Skeletal muscle tissue (tissue), 1 donor: ENCODE measurements around the gene REXO2. TPM values are rescaled to one million over a fixed set of nuclear protein-coding genes. Genes with fewer than 3 reads are reported as not detected.

Experiments
- total RNA-seq: library from RNA; depleted of rRNA; stranded (reverse); fragments of >200 nt; gene quantifications from one replicate; pipeline ENCODE4 v1.2.3, GENCODE V29; 2014

Gene REXO2
- total RNA-seq, 1 donor from 2014 or later: 42.8 TPM

Other genes with a start within 250 kb of the REXO2 start
- gene NNMT, start 143.1 kb upstream of the REXO2 start, total RNA-seq: 87.2 TPM
- gene C11orf71, start 39.0 kb upstream of the REXO2 start, total RNA-seq: 8.4 TPM
- gene RBM7, start 38.8 kb upstream of the REXO2 start, total RNA-seq: 19.3 TPM
- not detected for gene NXPE1, start 120.4 kb downstream of the REXO2 start, total RNA-seq
- gene NXPE4, start 156.3 kb downstream of the REXO2 start, total RNA-seq: not detected
- gene NXPE2, start 239.1 kb downstream of the REXO2 start, total RNA-seq: 0.52 TPM